Liver (tissue), 3 donors: ENCODE data around the gene CX3CR1.

Source experiments
- CTCF ChIP-seq: fragments of 150-350 bp; IDR thresholded peaks from 2 replicates; pipeline ENCODE4 v1.5.1; 2017; ENCODE audit warnings: improper control_type of control experiment, low read depth, low read length; ENCODE audit not compliant: missing input control
- FOXA1 ChIP-seq: IDR thresholded peaks from 2 replicates; pipeline ENCODE4 v1.6.1; 2016; ENCODE audit warnings: antibody characterized with exemption
- JUND ChIP-seq, 2 donors: IDR thresholded peaks; 2 replicates each; pipeline ENCODE4 v1.6.1; 2016; ENCODE audit warnings: antibody characterized with exemption in 2 of 2
- MAX ChIP-seq: IDR thresholded peaks from 2 replicates; pipeline ENCODE4 v1.6.1; 2016; ENCODE audit warnings: antibody characterized with exemption
- RAD21 ChIP-seq, 2 donors: IDR thresholded peaks; 2 replicates each; pipeline ENCODE4 v1.6.1; 2016; ENCODE audit warnings: antibody characterized with exemption in 2 of 2, mild to moderate bottlenecking in 2 of 2
- RXRA ChIP-seq, 2 donors: IDR thresholded peaks; 2 replicates each; pipeline ENCODE4 v1.6.1; 2017 to 2018; ENCODE audit warnings: antibody characterized with exemption in 2 of 2, mild to moderate bottlenecking in 1 of 2
- TAF1 ChIP-seq: conservative IDR thresholded peaks from 2 replicates; pipeline ENCODE4 v1.6.1; 2016; ENCODE audit warnings: antibody characterized with exemption, mild to moderate bottlenecking
- donor health status: healthy.
- donor health status: healthy.

GRCh38 chr3:39213613-39214012 is 66.2 kb downstream of the CX3CR1 start:
- TF ChIP-seq CTCF (no peak), RAD21 (IDR thresholded peaks at IDR 0.05) (no peak), MAX (no peak), TAF1 (no peak), RXRA (IDR thresholded peaks at IDR 0.05) (no peak), JUND (IDR thresholded peaks at IDR 0.05) (no peak), FOXA1 (no peak)
